GM12865 (cell line): Measurements from ENCODE around the gene ZCCHC4.

Experiments used
- DNase-seq: peaks from one replicate; pipeline ENCODE4 v3.0.0; 2010; ENCODE audit warnings: low read depth
- H3K4me3 ChIP-seq: 2 replicates; pipeline ENCODE4 v1.5.1; 2011; ENCODE audit warnings: mild to moderate bottlenecking, low read depth, low read length, control low read depth
- TF ChIP-seq, protein P1 (sequence below): IDR thresholded peaks from 2 replicates; pipeline ENCODE4 v1.5.1; 2011; ENCODE audit warnings: low read length, control low read depth, low read depth, inconsistent platforms; ENCODE audit not compliant: insufficient read depth; ENCODE audit errors: missing control alignments

ZCCHC4 gene, protein sequence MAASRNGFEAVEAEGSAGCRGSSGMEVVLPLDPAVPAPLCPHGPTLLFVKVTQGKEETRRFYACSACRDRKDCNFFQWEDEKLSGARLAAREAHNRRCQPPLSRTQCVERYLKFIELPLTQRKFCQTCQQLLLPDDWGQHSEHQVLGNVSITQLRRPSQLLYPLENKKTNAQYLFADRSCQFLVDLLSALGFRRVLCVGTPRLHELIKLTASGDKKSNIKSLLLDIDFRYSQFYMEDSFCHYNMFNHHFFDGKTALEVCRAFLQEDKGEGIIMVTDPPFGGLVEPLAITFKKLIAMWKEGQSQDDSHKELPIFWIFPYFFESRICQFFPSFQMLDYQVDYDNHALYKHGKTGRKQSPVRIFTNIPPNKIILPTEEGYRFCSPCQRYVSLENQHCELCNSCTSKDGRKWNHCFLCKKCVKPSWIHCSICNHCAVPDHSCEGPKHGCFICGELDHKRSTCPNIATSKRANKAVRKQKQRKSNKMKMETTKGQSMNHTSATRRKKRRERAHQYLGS

DNA sequence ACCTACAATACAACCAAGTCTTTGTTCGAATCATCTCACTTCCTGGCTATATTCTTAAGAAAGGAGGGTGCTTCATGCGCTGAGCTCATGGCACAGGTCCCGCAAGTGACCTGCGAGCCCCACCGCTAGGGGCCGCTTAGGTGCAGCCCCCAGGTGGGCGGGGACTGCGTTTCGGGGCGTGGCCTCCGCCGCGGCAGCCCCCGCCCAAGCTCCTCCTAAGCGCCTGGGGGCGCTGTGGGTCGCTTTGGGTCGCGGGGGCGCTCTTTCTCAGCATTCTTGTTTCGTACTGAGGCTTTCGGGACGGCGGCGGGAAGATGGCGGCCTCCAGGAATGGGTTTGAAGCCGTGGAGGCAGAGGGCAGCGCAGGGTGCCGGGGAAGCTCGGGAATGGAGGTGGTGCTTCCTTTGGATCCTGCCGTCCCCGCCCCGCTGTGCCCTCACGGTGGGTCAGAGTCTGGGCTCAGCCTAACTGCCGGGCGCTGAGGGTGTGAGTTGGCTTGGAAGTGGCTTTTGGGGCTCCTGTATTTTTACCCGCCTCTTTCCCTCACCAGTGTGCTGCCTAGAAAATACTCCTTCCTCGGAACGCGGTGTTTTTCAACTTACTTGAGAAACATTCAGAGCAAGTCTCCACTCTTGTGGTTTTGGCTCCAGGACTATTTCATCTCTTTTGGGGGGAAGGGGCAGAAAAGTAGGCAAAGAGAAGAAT is at the start of gene ZCCHC4:
Gene ZCCHC4, plus strand, starts transcription at position 279 of the 705 bp plus-strand sequence. Its CDS starts 36 bp downstream, at position 315.
- H3K4me3 ChIP-seq: peak within 1 kb of the TSS; percentile 96
- DNase-seq: peak; percentile 97
- TF ChIP-seq, protein P1, sequence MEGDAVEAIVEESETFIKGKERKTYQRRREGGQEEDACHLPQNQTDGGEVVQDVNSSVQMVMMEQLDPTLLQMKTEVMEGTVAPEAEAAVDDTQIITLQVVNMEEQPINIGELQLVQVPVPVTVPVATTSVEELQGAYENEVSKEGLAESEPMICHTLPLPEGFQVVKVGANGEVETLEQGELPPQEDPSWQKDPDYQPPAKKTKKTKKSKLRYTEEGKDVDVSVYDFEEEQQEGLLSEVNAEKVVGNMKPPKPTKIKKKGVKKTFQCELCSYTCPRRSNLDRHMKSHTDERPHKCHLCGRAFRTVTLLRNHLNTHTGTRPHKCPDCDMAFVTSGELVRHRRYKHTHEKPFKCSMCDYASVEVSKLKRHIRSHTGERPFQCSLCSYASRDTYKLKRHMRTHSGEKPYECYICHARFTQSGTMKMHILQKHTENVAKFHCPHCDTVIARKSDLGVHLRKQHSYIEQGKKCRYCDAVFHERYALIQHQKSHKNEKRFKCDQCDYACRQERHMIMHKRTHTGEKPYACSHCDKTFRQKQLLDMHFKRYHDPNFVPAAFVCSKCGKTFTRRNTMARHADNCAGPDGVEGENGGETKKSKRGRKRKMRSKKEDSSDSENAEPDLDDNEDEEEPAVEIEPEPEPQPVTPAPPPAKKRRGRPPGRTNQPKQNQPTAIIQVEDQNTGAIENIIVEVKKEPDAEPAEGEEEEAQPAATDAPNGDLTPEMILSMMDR: peak; percentile 99

DNA sequence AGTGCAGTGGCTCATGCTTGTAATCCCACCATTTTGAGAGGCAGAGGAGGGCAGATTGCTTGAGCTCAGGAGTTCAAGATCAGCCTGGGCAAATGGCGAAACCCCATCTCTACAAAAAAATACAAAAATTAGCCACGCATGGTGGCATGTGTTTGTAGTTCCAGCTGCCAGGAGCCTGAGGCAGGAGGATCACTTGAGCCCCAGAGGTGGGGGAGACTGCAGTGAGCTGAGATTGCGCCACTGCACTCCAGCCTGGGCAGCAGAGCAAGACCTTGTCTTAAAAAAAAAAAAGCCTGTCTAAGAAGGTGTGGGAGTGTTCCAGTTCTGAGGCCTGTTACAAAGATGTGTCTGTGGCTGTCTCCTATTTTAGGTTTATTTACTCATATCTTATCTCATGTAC is 40.7 kb upstream of the ZCCHC4 start:
- no peak for DNase-seq
- no peak overlapping the region for H3K4me3 ChIP-seq
- TF ChIP-seq, protein P1: no peak

DNA sequence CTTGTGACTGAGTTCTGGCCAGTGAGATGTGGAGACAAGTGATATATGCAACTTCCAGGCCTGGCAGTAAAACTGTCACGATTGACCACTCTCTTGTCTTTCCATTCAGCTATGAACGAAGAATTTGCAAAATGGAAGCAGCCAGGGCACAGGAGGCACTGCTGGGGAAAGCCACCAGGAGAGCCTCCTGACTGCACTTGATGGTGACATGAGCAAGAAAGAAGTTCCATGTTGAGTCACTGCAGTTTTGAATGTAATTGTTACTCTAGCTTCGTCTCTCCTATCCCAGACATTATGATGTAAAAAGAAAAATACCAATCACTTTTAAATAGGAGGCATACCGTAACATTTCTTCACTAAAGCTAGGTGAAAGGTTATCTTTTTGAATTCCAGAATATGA is 32.4 kb upstream of the ZCCHC4 start:
- TF ChIP-seq, protein P1: no peak
- no peak for DNase-seq

DNA sequence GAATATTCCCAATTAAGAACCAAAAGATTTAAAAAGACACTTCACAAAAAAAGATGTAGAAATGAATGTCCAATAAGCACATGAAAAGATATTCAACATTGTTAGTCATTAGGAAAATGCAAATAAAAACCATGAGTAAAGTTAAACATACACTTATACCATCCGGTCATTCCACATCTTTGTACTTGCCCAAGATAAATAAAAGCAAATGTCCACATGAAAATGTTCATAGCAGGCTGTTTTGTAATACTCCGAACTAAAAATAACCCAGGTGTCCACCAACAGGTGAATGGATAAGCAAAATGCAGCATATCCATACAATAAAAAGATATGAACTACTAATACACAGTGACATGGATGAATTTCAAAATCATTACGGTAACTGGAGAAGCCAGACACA is 28.6 kb upstream of the ZCCHC4 start:
- TF ChIP-seq, protein P1: no peak
- no peak for DNase-seq
- H3K4me3 ChIP-seq: no peak overlapping the region

More for the DNA sequence above, 32.4 kb upstream of the ZCCHC4 start:
- no peak overlapping the region for H3K4me3 ChIP-seq

DNA sequence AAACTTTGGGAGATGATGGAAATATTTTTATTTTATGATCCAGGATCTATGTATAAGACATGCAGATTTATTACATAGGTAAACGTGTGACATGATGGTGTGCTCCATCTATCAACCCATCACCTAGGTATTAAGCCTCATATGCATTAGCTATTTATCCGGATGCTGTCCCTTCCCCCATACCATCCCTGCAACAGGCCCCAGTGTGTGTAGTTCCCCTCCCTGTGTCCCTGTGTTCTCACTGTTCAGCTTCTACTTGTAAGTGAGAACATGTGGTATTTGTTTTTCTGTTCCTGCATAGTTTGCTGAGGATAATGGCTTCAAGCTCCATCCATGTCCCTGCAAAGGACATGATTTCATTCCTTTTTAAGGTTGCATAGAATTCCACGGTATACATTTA is 28.1 kb upstream of the ZCCHC4 start:
- TF ChIP-seq, protein P1: no peak
- DNase-seq: no peak
- H3K4me3 ChIP-seq: no peak overlapping the region

DNA sequence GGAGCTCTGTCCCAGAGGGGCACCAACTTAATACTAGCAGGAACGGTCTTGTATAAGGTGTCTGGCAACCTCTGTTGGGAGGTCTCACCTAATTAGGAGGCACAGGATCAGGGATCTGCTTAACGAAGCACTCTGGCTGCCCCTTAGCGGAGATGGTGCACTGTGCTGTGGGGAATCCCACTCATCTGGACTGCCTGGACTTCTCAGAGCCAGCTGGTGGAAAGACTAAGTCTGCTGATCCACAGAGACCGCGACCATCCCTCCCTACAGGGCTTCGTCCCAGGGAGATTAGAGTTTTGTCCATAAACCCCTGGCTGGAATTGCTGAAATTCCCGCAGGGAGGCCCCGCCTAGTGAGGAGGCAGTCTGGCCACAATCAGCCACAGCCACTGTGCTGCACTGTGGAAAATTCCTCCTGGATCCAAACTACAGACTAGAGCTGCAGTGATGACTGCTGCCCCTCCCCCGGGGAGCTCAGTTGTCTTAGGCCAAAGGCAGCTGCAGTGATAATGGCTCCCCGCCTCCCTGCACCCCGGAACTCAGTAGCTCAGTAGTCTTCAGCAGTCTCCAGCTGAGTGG is 22.0 kb upstream of the ZCCHC4 start:
- TF ChIP-seq, protein P1: no peak
- no peak overlapping the region for H3K4me3 ChIP-seq
- DNase-seq: no peak
